GM12865 (cell line): ENCODE measurements around the gene CFAP20.
A peak's percentile ranks its signal among the peaks of the same experiment; 100 is the strongest.

ENCODE experiments used
- DNase-seq: peaks from one replicate; pipeline ENCODE4 v3.0.0; 2010; ENCODE audit warnings: low read depth
- H3K4me3 ChIP-seq: 2 replicates; pipeline ENCODE4 v1.5.1; 2011; ENCODE audit warnings: mild to moderate bottlenecking, low read depth, low read length, control low read depth
- CTCF ChIP-seq: IDR thresholded peaks from 2 replicates; pipeline ENCODE4 v1.5.1; 2011; ENCODE audit warnings: low read length, control low read depth, low read depth, inconsistent platforms; ENCODE audit not compliant: insufficient read depth; ENCODE audit errors: missing control alignments

The CFAP20 gene

DNA sequence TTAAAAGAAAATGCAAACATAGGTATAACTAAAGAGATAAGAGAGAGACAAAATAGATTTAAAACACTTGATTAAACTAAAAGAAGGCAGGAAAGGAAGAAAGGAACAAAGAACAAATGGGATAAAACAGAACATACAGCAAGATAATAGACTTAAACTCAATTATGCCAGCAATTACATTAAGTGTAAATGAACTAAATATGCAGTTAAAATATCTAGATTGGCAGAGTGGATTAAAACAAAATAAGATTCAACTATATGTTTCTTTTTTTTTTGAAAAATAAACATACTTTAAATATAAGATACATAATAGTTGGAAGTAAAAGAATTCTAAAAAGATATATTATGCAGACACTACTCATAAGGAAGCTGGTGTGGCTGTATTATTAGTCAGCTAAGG, 9.7 kb upstream of the CFAP20 start:
- TF ChIP-seq CTCF, result no peak
- no peak for DNase-seq
- H3K4me3 ChIP-seq, result no peak overlapping the region

DNA sequence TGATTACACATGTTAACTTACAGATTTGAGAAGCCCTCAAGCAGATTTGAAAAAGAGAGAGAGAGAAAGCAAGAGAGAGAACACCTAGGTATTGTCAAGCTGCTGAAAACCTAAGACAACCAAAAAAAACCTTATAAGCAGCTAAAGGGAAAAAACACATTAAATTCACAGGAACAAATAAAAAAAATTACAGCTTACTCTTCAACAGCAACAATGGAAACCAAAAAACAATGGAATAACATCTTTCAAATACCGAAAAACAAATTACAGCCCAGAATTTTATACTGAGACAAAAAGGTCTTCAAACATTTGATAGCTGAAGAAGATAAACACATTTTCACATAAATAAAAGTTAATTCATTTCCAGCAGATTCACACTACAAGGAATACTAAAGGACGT, 8.4 kb upstream of the CFAP20 start:
- TF ChIP-seq CTCF, result no peak
- no peak overlapping the region for H3K4me3 ChIP-seq
- DNase-seq, result no peak

DNA sequence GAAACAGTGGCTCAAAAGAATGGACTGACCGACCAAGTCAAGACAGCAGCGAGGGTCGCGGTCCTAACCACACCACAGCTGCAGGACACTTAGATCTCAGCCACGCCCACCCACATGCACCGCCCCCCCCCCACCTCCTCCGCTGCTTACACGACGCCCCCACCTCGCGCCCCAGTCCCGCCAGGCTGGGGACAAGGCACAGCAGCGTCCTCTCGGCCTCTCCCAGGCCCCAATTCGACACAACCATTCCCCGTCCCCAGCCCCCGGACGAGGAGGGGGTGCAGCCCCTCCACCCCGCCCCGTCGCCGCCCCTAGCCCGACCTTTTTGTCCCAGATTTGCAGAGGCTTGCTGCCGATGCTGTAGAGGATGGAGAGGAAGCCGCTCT, 477 bp downstream of the CFAP20 start:
- peak; percentile 50 for DNase-seq
- no peak for TF ChIP-seq CTCF
- peak overlapping the region; percentile 99 for H3K4me3 ChIP-seq

DNA sequence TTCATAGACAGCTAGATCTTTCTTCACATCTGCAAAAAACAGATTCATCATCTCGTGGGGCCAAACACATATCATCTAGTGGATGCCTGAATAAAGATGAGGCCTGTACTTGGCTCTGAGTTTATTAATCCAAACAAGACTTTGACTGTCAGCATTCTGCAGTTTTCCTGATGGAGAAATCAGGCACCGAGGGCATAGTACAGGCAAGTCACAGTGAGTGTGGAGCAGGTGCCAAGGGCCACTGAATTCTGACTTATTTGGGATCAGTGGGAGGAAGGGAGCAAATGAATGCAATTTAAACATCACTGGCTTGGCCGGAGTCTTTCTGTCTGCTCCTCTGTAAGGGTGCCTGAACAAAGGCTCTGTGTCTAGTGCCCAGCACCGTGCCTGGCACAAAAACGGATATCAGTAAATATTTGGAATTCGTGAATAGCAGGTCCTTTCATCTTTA, 975 bp downstream of the CFAP20 start:
- no peak for DNase-seq
- H3K4me3 ChIP-seq, result peak overlapping the region; percentile 99
- no peak for TF ChIP-seq CTCF

DNA sequence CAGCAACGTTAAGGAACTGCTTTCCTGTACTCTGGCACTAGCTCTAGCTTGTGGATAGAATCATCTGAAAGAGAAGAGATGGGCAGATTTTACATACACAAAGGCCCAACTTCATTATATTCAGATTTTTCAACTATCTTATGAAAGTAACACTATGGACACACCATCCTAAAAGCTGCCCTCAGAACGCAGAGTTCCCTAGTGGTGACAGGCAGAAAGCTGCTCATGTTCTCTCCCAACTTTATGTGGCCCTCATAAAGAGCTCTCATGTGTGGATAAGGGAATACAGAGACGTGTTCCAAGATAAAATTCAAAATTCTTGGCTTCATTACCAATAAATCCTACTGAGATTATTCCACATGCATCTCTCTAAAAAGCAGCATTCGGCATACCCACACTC, 1.5 kb downstream of the CFAP20 start:
- peak overlapping the region; percentile 99 for H3K4me3 ChIP-seq
- no peak for DNase-seq
- TF ChIP-seq CTCF, result no peak

- H3K4me3 ChIP-seq, result peak overlapping the region; percentile 99; the same call in 1 of the 2 replicates
- DNase-seq, result peak; percentile 46
- peak; percentile 8 for TF ChIP-seq CTCF
These were observed 2.1 kb downstream of the CFAP20 start for GRCh38 chr16:58127033-58127556.

DNA sequence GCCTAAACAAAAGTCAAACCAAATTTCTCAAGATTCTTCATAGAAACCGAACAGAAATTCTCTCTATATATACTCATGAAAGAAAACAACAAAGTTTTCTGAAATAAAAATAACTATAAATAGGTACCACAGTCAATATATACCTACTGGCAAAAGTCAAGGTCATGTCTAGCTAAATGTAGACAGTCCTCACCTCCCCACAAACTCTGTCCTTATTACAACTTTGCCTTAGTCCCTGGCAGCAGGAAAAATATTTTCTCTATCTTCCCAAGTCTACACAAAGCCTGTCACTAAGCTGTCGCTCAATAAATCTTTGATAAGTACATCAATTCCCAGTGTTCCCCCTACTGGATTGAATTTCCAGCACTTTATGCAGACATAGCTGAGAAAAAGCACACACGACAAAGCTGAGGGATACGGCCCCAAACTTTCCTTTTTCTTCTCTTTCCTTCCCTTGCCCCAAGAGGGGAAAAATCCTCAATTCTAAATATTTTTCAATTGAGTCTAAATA, 2.7 kb downstream of the CFAP20 start:
- no peak for DNase-seq
- H3K4me3 ChIP-seq, result no peak overlapping the region
- TF ChIP-seq CTCF, result no peak
